BJ (cell line): Measurements from ENCODE around the gene TMSB10. TPM values are rescaled to one million over a fixed set of nuclear protein-coding genes. Genes with fewer than 3 reads are reported as not detected.

Experiments
- CTCF ChIA-PET: fragments of 350-600 bp; formaldehyde crosslinking; extraction: SDS; loops from one replicate; lab custom pipeline; 2021; ENCODE audit warnings: antibody characterized with exemption, inconsistent platforms; lab: Yijun Ruan, JAX
- POLR2A ChIA-PET: fragments of 300-600 bp; sonication (Branson Sonifier 250); formaldehyde crosslinking; extraction: SDS; loops from one replicate; lab custom pipeline; 2021; ENCODE audit warnings: antibody characterized with exemption; lab: Charles Lee
- DNase-seq: peaks from one replicate; pipeline ENCODE4 v3.0.0-alpha.2; 2011; ENCODE audit warnings: low read depth
- H3K27me3 ChIP-seq: 2 replicates; pipeline ENCODE4 v1.6.0; 2011; ENCODE audit warnings: low read length; ENCODE audit not compliant: control insufficient read depth, insufficient read depth
- H3K36me3 ChIP-seq: 2 replicates; pipeline ENCODE4 v1.5.1; 2011; ENCODE audit warnings: low read length; ENCODE audit not compliant: control insufficient read depth, insufficient read depth
- H3K4me3 ChIP-seq: 2 replicates; pipeline ENCODE4 v1.5.1; 2011; ENCODE audit warnings: low read depth, mild to moderate bottlenecking, control low read depth, low read length
- CTCF ChIP-seq: IDR thresholded peaks from 2 replicates; pipeline ENCODE4 v1.5.1; 2011; ENCODE audit warnings: low read depth, mild to moderate bottlenecking, control low read depth, inconsistent platforms, low read length, moderate library complexity; ENCODE audit not compliant: insufficient read depth
- polyA plus RNA-seq: library from polyadenylated mRNA; depleted of rRNA; stranded (reverse); fragments of >200 nt; gene quantifications from 2 replicates; pipeline ENCODE4 v1.2.3, GENCODE V29; 2011

Gene TMSB10
- polyA plus RNA-seq, 1 experiment, result 3,073 TPM

- DNase-seq, result no peak
- H3K27me3 ChIP-seq, result no peaks in the 10 kb centered on the region
Measured at GRCh38 chr2:84899304-84900204, 5.9 kb upstream of the TMSB10 start.

GRCh38 chr2:84900971-84901370, 4.5 kb upstream of the TMSB10 start:
- DNase-seq, result no peak
- Histone ChIP-seq H3K27me3 (no peaks in the 10 kb centered on the region), H3K4me3 (no peak overlapping the region), H3K36me3 (no peaks in the 10 kb centered on the region)
- ChIA-PET POLR2A (no interaction called here), CTCF (interaction anchor here (0.6 to 5.5 kb wide), 4 partner anchors 18 to 220 kb away, joined by 3 to 23 read pairs (median 4); no protein-coding TSS in a partner anchor)
- TF ChIP-seq CTCF, result no peak

More at GRCh38 chr2:84899304-84900204, 5.9 kb upstream of the TMSB10 start:
- H3K4me3 ChIP-seq, result no peak overlapping the region
- POLR2A ChIA-PET, result no interaction called here
- CTCF ChIA-PET, result interaction anchor here (5.5 kb wide), 1 partner anchor 26 kb away, joined by 23 read pairs; no protein-coding TSS in a partner anchor
- TF ChIP-seq CTCF, result no peak
- H3K36me3 ChIP-seq, result no peaks in the 10 kb centered on the region

GRCh38 chr2:84901593-84902120, 3.8 kb upstream of the TMSB10 start:
- Histone ChIP-seq H3K36me3 (peaks cover 5% of the 10 kb centered on the region), H3K27me3 (no peaks in the 10 kb centered on the region), H3K4me3 (no peak overlapping the region)
- CTCF ChIA-PET, result interaction anchor here (0.6 to 5.5 kb wide), 4 partner anchors 19 to 219 kb away, joined by 3 to 23 read pairs (median 4); no protein-coding TSS in a partner anchor
- no peak for TF ChIP-seq CTCF
- POLR2A ChIA-PET, result no interaction called here
- DNase-seq, result peak; percentile 80

DNA sequence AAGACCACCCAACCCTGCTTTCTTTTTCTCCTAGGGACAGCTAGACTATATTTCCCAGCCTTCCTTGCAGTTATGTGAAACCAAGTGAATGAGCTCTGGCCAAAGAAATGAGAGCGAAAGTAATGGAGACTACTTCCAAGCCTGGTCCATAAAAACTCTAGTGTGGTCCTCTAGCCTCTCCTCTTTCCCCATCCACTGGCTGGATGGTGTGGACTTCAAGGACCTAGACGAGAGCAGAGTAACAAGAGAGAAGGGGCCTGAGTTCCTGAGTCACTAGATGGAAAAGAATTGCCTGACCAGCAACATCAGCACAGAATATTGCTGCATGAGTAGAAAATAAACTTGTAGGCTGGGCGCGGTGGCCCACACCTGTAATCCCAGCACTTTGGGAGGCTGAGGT, 2.9 kb upstream of the TMSB10 start:
- no peak for TF ChIP-seq CTCF
- CTCF ChIA-PET, result interaction anchor here (5.5 kb wide), 1 partner anchor 23 kb away, joined by 23 read pairs; no protein-coding TSS in a partner anchor
- no peak for DNase-seq
- POLR2A ChIA-PET, result no interaction called here
- H3K27me3 ChIP-seq, result no peaks in the 10 kb centered on the region
- H3K36me3 ChIP-seq, result peaks cover 5% of the 10 kb centered on the region
- H3K4me3 ChIP-seq, result no peak overlapping the region

- no peak for TF ChIP-seq CTCF
- DNase-seq, result no peak
- ChIA-PET CTCF (interaction anchor here (0.7 to 5.5 kb wide), 2 partner anchors 8 to 22 kb away, joined by 4 to 23 read pairs; no protein-coding TSS in a partner anchor), POLR2A (interaction anchor here (0.6 kb wide), 1 partner anchor 201 kb away, joined by 10 read pairs; no protein-coding TSS in a partner anchor)
- Histone ChIP-seq H3K36me3 (peaks cover 5% of the 10 kb centered on the region), H3K4me3 (no peak overlapping the region), H3K27me3 (no peaks in the 10 kb centered on the region)
Measured at GRCh38 chr2:84904151-84904550, 1.3 kb upstream of the TMSB10 start.
